DND-41 (cell line): ENCODE data around the gene ZNF540.
"Not testable (repeated sequence)": the region's sequence is repeated elsewhere in the genome, so short reads cannot be mapped to it uniquely, and the experiment has no call there.

Experiments
- ATAC-seq: fragments of 200-7000 bp; cut with Tn5 transposase; 3 replicates; pipeline ENCODE4 v1.9.1; 2021; ENCODE audit warnings: low read depth; ENCODE audit not compliant: insufficient read depth
- DNase-seq: peaks from one replicate; pipeline ENCODE4 v3.0.0-alpha.2; 2020
- H2AFZ ChIP-seq: 2 replicates; pipeline ENCODE4 v1.6.0; 2012; ENCODE audit warnings: low read depth, low read length
- H3K27ac ChIP-seq: 2 replicates; pipeline ENCODE4 v1.5.1; 2012; ENCODE audit warnings: low read length, inconsistent platforms
- H3K27me3 ChIP-seq: fragments of 200-600 bp; sonication (generic); 2 replicates; pipeline ENCODE4 v1.6.0; 2012; ENCODE audit warnings: low read length, mild to moderate bottlenecking, inconsistent platforms; ENCODE audit not compliant: insufficient read depth, poor library complexity
- H3K36me3 ChIP-seq: 2 replicates; pipeline ENCODE4 v1.5.1; 2012; ENCODE audit warnings: low read length, inconsistent platforms; ENCODE audit not compliant: insufficient read depth
- H3K4me1 ChIP-seq: 2 replicates; pipeline ENCODE4 v1.5.1; 2012; ENCODE audit warnings: mild to moderate bottlenecking, low read length; ENCODE audit not compliant: insufficient read depth
- H3K4me2 ChIP-seq: 2 replicates; pipeline ENCODE4 v1.6.0; 2012; ENCODE audit warnings: mild to moderate bottlenecking, moderate library complexity, low read length, inconsistent platforms; ENCODE audit not compliant: insufficient read depth
- H3K4me3 ChIP-seq, 2 experiments: fragments of 200-600 bp in 1 of 2; shearing (Covaris generic) in 1 of 2; 2 replicates each; pipeline ENCODE4 v1.5.1; 2012 to 2016; ENCODE audit warnings: inconsistent platforms in 2 of 2, low read length in 2 of 2, mild to moderate bottlenecking in 2 of 2, low read depth in 1 of 2, moderate library complexity in 1 of 2
- H3K79me2 ChIP-seq: 2 replicates; pipeline ENCODE4 v1.6.0; 2012; ENCODE audit warnings: low read length, inconsistent platforms; ENCODE audit not compliant: insufficient read depth
- H3K9ac ChIP-seq: 2 replicates; pipeline ENCODE4 v1.6.0; 2012; ENCODE audit warnings: low read depth, mild to moderate bottlenecking, inconsistent platforms, low read length, moderate library complexity
- H3K9me3 ChIP-seq: 2 replicates; pipeline ENCODE4 v1.5.1; 2012; ENCODE audit warnings: low read length, moderate library complexity, mild to moderate bottlenecking, inconsistent platforms; ENCODE audit not compliant: insufficient read depth, severe bottlenecking
- H4K20me1 ChIP-seq: 2 replicates; pipeline ENCODE4 v1.6.0; 2012; ENCODE audit warnings: low read length; ENCODE audit not compliant: insufficient read depth
- CTCF ChIP-seq: IDR thresholded peaks from 2 replicates; pipeline ENCODE4 v1.5.1; 2012; ENCODE audit warnings: borderline replicate concordance, low read length, moderate library complexity, mild to moderate bottlenecking; ENCODE audit not compliant: poor library complexity, severe bottlenecking; ENCODE audit errors: extremely low read depth
- EZH2 ChIP-seq: IDR thresholded peaks from 3 replicates; pipeline ENCODE4 v1.6.1; 2012; ENCODE audit warnings: borderline replicate concordance, low read depth, mild to moderate bottlenecking, moderate library complexity, low read length, inconsistent platforms; ENCODE audit not compliant: severe bottlenecking

Gene ZNF540

DNA sequence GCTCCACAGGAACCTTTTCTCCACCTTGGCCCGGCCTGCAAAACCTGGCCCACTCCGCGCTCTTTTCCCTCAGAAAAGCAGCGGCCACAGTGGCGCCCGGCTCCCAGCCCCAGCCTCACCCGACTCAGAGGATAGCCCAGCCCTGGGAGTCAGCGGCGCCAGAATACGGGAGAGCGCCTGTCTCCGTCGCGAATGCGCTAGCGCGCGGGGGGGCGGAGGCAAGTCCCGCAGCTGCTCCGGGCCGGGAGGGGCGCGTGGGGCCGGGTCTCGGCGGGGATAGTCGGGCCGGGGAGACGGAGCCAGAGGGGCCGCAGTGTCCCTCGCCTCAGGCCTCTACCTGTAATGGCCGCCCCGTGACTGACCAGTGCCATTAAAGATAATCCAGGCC, 60.6 kb downstream of the ZNF540 start, which contains the start of gene ZFP30:
Gene ZFP30 (minus strand): TSS at position 165 of the 388 bp plus-strand sequence. CDS start 7,643 bp downstream, outside the sequence.
- Histone ChIP-seq H3K4me3 (peak within 1 kb of the TSS; percentile 74 to 95), H3K9ac (peak within 1 kb of the TSS; percentile 87), H3K4me2 (peak within 1 kb of the TSS; percentile 69), H3K36me3 (peaks cover 20% of the 10 kb centered on the region), H3K4me1 (peaks cover 37% of the 10 kb centered on the region), H3K27ac (peak within 1 kb of the TSS; percentile 93), H3K9me3 (peaks cover 2% of the 10 kb centered on the region), H3K79me2 (peaks cover 62% of the 10 kb centered on the region), H3K27me3 (no peaks in the 10 kb centered on the region), H4K20me1 (peaks cover 4% of the 10 kb centered on the region; the same call in 1 of the 2 replicates), H2AFZ (peak within 1 kb of the TSS; percentile 96)
- DNase-seq (peak; percentile 91), ATAC-seq (peak; percentile 80)
- TF ChIP-seq EZH2 = no peak
- TF ChIP-seq CTCF = no peak

- Histone ChIP-seq H4K20me1 (peaks cover 4% of the 10 kb centered on the region; the same call in 1 of the 2 replicates), H3K27me3 (no peaks in the 10 kb centered on the region), H3K36me3 (peaks cover 15% of the 10 kb centered on the region), H3K27ac (peak overlapping the region; percentile 93), H3K4me1 (peaks cover 37% of the 10 kb centered on the region), H3K9ac (peak overlapping the region; percentile 87), H3K4me2 (peak overlapping the region; percentile 69), H3K9me3 (peaks cover 2% of the 10 kb centered on the region), H3K79me2 (peaks cover 56% of the 10 kb centered on the region), H3K4me3 (peak overlapping the region; percentile 74 to 95), H2AFZ (peak overlapping the region; percentile 96)
- peak; percentile 92 for DNase-seq
- peak; percentile 79 for ATAC-seq
- peak; percentile 22 for TF ChIP-seq CTCF
- TF ChIP-seq EZH2 = no peak
These were observed 61.2 kb downstream of the ZNF540 start for GRCh38 chr19:37655689-37656371.

GRCh38 chr19:37657157-37657556, 62.5 kb downstream of the ZNF540 start:
- not testable (repeated sequence) for H2AFZ ChIP-seq, H3K9me3 ChIP-seq, ATAC-seq, H3K4me3 ChIP-seq, H3K9ac ChIP-seq, H4K20me1 ChIP-seq, H3K27me3 ChIP-seq, DNase-seq, H3K36me3 ChIP-seq, H3K27ac ChIP-seq
- H3K4me1 ChIP-seq = peaks cover 37% of the 10 kb centered on the region
- peak overlapping the region; percentile 69 for H3K4me2 ChIP-seq
- peaks cover 43% of the 10 kb centered on the region for H3K79me2 ChIP-seq
